NCI-H2081 (cell line): ENCODE data around the gene PFKFB3.
"Not testable (repeated sequence)": the region's sequence is repeated elsewhere in the genome, so short reads cannot be mapped to it uniquely, and the experiment has no call there.

Source experiments
- DNase-seq, 2 experiments: peaks; one replicate each; lab custom pipeline; 2025; lab: John Stamatoyannopoulos, UW

The PFKFB3 gene

GRCh38 chr10:6178581-6178980 lies 24.2 kb upstream of the PFKFB3 start:
- no peak for DNase-seq

GRCh38 chr10:6179078-6179477 lies 23.7 kb upstream of the PFKFB3 start:
- DNase-seq, result no peak

- DNase-seq, result no peak
Observed at GRCh38 chr10:6180480-6181110, 22.1 kb upstream of the PFKFB3 start.

- no peak for DNase-seq
Observed at GRCh38 chr10:6181249-6181648, 21.5 kb upstream of the PFKFB3 start.

GRCh38 chr10:6182454-6183098 lies 20.2 kb upstream of the PFKFB3 start:
- no peak for DNase-seq

GRCh38 chr10:6185039-6185716 lies 17.6 kb upstream of the PFKFB3 start:
- DNase-seq, result no peak

GRCh38 chr10:6186894-6187256 lies 15.9 kb upstream of the PFKFB3 start:
- no peak for DNase-seq

GRCh38 chr10:6187278-6187677 lies 15.5 kb upstream of the PFKFB3 start:
- DNase-seq, result no peak

- DNase-seq, result not testable (repeated sequence)
Observed at GRCh38 chr10:6190033-6190432, 12.7 kb upstream of the PFKFB3 start.

GRCh38 chr10:6191147-6191546 lies 11.6 kb upstream of the PFKFB3 start:
- no peak for DNase-seq

- DNase-seq, result no peak
Observed at GRCh38 chr10:6191569-6191968, 11.2 kb upstream of the PFKFB3 start.

GRCh38 chr10:6193342-6193741 lies 9.4 kb upstream of the PFKFB3 start:
- DNase-seq, result not testable (repeated sequence)

- no peak for DNase-seq
Observed at GRCh38 chr10:6194311-6194710, 8.4 kb upstream of the PFKFB3 start.

GRCh38 chr10:6195376-6195775 lies 7.4 kb upstream of the PFKFB3 start:
- DNase-seq, result no peak

- no peak for DNase-seq
Observed at GRCh38 chr10:6195846-6196245, 6.9 kb upstream of the PFKFB3 start.

- DNase-seq, result not testable (repeated sequence)
Observed at GRCh38 chr10:6196524-6196923, 6.2 kb upstream of the PFKFB3 start.

- DNase-seq, result no peak
Observed at GRCh38 chr10:6197321-6197720, 5.4 kb upstream of the PFKFB3 start.

- DNase-seq, result no peak
Observed at GRCh38 chr10:6198171-6198570, 4.6 kb upstream of the PFKFB3 start.

- no peak for DNase-seq
Observed at GRCh38 chr10:6199131-6199733, 3.5 kb upstream of the PFKFB3 start.

GRCh38 chr10:6200440-6200733 lies 2.3 kb upstream of the PFKFB3 start:
- no peak for DNase-seq

GRCh38 chr10:6200734-6201515 lies 1.8 kb upstream of the PFKFB3 start:
- no peak for DNase-seq

- no peak for DNase-seq
Observed at GRCh38 chr10:6201516-6201975, 1.2 kb upstream of the PFKFB3 start.
